Kidney glomerular epithelial cell (primary cell): ENCODE measurements around the gene DRC1.

ENCODE experiments used
- DNase-seq: peaks from one replicate; lab custom pipeline; 2025; lab: John Stamatoyannopoulos, UW

DRC1 gene

DNA sequence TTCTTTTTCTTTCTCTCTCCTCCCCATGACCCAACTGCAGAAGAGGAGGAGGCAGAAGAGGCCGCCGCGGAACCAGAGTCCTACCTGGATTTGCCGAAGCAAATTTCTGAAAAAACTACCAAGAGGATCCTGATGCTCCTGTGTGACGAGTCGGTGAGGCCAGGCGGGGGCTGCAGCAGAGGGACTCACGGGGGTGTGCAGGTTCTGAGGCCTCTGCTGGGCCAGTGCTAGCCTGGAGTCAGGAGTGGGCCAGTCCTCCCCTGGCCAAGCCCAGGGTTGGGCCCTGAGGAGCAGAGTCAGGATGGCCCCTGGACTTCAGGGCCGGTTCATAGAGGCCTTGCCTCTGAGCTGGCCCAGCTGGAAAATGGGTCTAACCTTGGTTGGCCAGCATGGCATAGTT lies 46.9 kb downstream of the DRC1 start:
- DNase-seq, result no peak

DNA sequence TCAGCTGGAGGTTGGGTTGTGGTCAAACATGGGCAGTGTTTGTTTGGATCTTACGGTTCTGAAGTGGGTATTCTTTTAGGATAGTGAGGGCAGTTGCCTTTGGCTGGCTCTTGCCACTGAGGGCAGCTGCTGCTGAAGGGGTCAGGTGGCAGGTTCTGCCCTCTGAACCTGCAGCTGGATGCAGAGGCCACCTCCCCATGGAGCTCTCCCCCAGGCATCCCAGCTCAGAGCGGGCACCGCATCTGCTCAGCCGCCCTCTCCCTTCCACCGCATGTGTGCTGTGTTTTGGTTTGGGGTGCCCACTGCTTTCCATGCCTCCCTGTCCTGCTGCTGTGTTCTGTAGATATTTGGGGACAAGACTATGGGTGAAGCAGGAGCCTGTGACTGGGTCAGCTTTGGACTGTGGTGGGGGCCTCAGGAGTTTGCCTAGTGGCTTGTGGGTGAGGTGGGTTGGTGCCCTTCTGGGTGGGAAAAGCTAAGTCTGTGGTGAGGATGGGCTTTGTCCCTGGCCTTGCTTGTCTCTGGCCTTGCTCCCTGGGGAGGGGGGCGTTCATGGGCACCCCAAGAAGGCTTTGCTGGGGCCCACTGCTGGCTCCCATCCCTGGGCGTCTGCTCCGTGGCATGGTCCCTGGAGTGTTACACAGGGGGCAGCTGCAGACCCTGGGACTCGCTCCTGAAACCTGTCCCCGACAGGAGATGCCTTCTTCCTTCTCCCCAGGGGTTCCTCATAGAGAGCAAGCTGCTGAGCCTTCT lies 47.7 kb downstream of the DRC1 start:
- no peak for DNase-seq

GRCh38 chr2:26450031-26450635 lies 48.4 kb downstream of the DRC1 start:
- DNase-seq, result no peak

- DNase-seq, result no peak
These were observed 50.0 kb downstream of the DRC1 start for GRCh38 chr2:26451700-26452099.

DNA sequence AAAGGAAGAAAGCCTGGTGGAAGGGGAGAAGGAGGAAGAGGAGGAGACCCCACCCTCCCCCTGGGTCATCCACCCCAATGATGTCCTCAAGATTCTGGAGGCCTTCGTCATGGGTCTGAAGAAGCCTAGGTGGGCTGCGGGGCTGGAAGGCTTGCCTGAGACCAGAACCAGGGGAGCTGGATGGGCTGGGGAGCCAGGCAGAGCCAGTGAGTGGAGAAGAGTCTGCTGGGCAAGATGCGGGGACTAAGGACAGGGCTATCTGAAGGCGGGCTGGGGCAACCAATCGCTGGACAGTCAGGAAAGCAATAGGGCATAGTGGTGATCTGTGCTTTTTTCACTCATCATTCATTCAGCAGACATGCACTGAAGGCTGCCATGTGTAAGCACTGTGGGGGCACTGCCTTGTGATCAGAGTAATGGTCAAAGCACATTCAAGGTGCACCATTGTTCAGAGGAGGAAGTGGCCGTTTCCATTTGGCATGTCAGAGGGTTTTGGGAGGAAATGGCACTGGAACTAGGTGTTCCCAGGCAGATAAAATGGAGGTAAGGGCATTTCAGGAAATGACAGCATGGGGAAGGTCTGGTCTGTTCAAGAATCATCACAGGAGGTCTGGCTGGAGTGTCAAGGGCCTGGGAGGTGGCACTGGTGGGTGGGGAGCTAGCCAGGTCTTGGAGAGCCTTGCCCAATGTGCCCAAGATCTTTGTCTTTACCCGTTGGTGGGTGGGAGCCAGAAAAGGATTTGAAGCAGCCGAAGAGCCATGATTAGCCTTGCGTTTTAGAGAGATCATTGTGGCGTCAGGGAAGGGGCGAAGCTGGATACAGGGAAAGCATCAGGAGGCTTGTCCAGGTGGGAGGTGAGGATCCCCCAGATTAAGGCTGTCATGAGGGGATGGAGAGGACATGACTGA lies 52.0 kb downstream of the DRC1 start:
- DNase-seq, result no peak

- no peak for DNase-seq
These were observed 52.9 kb downstream of the DRC1 start for GRCh38 chr2:26454561-26455001.

DNA sequence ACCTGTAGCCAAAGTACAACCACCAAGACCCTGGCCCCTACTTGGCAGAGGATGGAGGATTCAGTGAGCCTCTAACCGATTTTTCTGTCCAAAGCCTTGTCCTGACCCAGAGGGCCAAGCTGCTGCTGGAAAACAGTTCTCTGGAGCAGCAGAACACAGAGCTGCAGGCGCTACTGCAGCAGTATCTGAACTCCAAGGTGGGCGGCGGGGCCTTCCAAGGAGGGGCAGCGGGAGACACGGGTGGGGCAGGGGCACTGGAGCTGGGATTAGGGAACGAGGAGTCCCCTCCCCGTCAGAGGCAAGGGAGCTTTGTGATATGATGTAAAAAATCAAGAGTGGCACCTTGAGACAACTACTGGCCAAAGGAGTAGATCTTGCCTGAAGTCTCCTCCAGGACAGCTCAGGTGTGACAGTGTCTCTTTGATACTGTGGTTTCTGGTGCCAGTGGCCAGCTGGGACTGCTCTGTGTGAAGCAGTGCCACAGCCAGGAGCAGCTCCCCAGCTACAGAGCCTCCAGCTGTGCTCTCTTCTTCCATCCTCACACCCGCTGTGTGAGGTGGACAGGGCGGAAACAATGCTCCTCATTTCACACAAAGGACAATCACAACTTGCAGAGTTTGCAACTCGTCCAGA lies 53.4 kb downstream of the DRC1 start:
- no peak for DNase-seq

GRCh38 chr2:26455670-26456439 lies 54.1 kb downstream of the DRC1 start:
- no peak for DNase-seq

GRCh38 chr2:26456440-26457250 lies 54.9 kb downstream of the DRC1 start:
- DNase-seq, result no peak

- DNase-seq, result no peak
These were observed 55.5 kb downstream of the DRC1 start for GRCh38 chr2:26457251-26457666.

- DNase-seq, result no peak
These were observed 56.1 kb downstream of the DRC1 start for GRCh38 chr2:26457695-26458364.

GRCh38 chr2:26458365-26459042 lies 56.8 kb downstream of the DRC1 start:
- DNase-seq, result no peak

- DNase-seq, result no peak
These were observed 58.4 kb downstream of the DRC1 start for GRCh38 chr2:26459991-26460612.

DNA sequence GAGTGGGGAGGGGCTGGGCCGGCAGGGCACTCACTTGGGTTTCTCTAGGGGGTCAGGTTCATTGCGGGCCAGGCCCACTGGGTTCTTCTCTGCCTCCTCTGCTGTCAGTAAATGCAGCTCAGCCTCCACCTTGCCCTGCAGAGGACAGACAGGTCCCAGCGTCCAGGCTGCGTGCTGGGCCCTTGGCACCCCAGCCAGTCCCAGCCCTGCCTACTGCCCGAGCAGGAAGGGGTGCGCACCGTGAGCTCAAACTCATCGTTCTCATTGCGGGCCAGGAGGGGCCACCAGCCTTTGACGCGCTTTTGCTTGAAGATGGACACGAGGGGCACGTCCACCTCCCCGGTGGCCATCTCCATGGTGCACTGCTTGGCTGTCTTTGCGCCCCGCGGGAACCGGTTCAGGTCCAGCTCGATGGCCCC lies 58.9 kb downstream of the DRC1 start:
- DNase-seq, result no peak

- DNase-seq, result no peak
These were observed 59.9 kb downstream of the DRC1 start for GRCh38 chr2:26461601-26462023.

DNA sequence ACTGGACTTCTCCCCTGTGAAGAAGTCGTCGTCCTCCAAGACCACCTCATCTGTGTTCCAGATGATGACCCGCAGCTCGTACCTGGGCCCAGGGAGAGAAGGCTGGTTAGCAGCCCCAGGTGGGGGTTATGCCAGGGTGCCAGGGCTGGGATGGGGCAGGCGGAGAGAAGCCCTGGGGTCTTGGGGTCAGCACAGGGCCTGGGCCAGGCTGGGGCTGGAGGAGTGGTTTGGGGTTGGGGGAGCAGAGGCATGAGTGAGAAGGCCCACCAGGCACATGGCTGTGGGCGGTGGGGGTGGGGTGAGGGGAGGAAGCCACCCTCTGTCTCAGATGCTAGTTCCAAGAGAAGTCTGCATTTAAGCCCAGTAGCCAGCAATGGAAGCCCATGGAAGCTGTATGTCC lies 60.4 kb downstream of the DRC1 start:
- DNase-seq, result no peak

- DNase-seq, result peak; percentile 28
These were observed 61.0 kb downstream of the DRC1 start for GRCh38 chr2:26462511-26463243.
